Purkinje cell (primary cell): ENCODE results near the gene TXNDC17. TPM values are rescaled to one million over a fixed set of nuclear protein-coding genes. Genes with fewer than 3 reads are reported as not detected.

Experiments
- polyA plus RNA-seq: library from polyadenylated mRNA; unstranded; fragments of >200 nt; fragmentation: Nextera tagmentation; gene quantifications from 2 replicates; pipeline ENCODE4 v1.2.1, GENCODE V29; 2014

Gene TXNDC17
- polyA plus RNA-seq: 445 and 510 TPM in 2 replicates

GRCh38 chr17:6640536-6641246 is at the start of gene TXNDC17, which contains the start of gene KIAA0753:
TSS of gene TXNDC17 (plus strand) at chr17:6641060. CDS start at chr17:6641083, 23 bp downstream.
TSS of gene KIAA0753 (minus strand) at chr17:6640711. CDS start at chr17:6635103, 5,608 bp downstream.

GRCh38 chr17:6651354-6651918 is 10.6 kb downstream of the TXNDC17 start, which contains the start of the genes C17orf100 and MED31:
TSS of gene C17orf100 (plus strand) at chr17:6651762. CDS start at chr17:6651914, 152 bp downstream.
TSS of gene MED31 (minus strand) at chr17:6651605. CDS start at chr17:6651528, 77 bp downstream.

Other genes with a start within 250 kb of the TXNDC17 start
- gene AIPL1, start 205.9 kb upstream of the TXNDC17 start, polyA plus RNA-seq: not detected in 2 replicates
- 1.8 and 5.1 TPM in 2 replicates for gene PIMREG, start 196.6 kb upstream of the TXNDC17 start, polyA plus RNA-seq
- 2.5 and 6.4 TPM in 2 replicates for gene PITPNM3, start 84.5 kb upstream of the TXNDC17 start, polyA plus RNA-seq
- 6.8 and 11.4 TPM in 2 replicates for gene KIAA0753, start 349 bp upstream of the TXNDC17 start, polyA plus RNA-seq
- 103 and 153 TPM in 2 replicates for gene MED31, start 10.5 kb downstream of the TXNDC17 start, polyA plus RNA-seq
- gene C17orf100, start 10.7 kb downstream of the TXNDC17 start, polyA plus RNA-seq: 3.1 and 6.5 TPM in 2 replicates
- gene SLC13A5, start 72.3 kb downstream of the TXNDC17 start, polyA plus RNA-seq: 1.5 and 3.5 TPM in 2 replicates
- gene XAF1, start 115.0 kb downstream of the TXNDC17 start, polyA plus RNA-seq: not detected in 2 replicates
- not detected in 2 replicates for gene FBXO39, start 135.2 kb downstream of the TXNDC17 start, polyA plus RNA-seq
- gene TEKT1, start 190.7 kb downstream of the TXNDC17 start, polyA plus RNA-seq: not detected in 2 replicates